Keratinocyte (primary cell): ENCODE results near the gene SNX11.

ENCODE experiments used
- EZH2 ChIP-seq: IDR thresholded peaks from one replicate; pipeline ENCODE4 v1.6.1; 2012; ENCODE audit warnings: inconsistent platforms, mild to moderate bottlenecking, low read length, moderate library complexity
- TF ChIP-seq, protein P1 (sequence below), 3 experiments: IDR thresholded peaks in 1 of 3; conservative IDR thresholded peaks in 1 of 3; optimal IDR thresholded peaks in 1 of 3; 2 replicates in 2 of 3; 3 replicates in 1 of 3; pipeline versions ENCODE3 to v1.5.1; 2011; ENCODE audit warnings: low read length in 3 of 3, mild to moderate bottlenecking in 3 of 3, moderate library complexity in 2 of 3, control low read depth in 1 of 3, inconsistent platforms in 1 of 3; ENCODE audit not compliant: insufficient read depth in 2 of 3; ENCODE audit errors: extremely low read depth in 1 of 3

DNA sequence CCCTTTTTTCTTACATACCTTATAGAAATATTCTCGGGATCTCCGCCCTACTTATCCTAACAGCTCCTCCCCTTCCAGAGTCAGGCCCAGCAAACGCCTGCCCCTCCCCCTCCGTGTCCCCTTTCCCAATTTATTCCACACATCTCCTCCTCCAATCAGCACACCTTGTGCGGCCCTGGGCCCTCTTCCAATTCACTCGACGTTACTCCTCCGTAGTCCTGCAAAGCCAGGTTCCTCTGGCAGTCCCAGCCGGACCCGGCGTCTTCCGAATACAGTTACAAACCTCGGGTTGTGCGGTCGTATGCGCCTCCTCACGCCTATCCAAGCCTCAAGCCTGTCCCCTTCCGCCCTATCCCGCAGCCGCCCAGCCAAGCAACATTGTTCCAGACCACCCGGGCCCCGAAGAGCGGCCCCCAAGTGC is 7.0 kb upstream of the SNX11 start:
- TF ChIP-seq, protein P1, sequence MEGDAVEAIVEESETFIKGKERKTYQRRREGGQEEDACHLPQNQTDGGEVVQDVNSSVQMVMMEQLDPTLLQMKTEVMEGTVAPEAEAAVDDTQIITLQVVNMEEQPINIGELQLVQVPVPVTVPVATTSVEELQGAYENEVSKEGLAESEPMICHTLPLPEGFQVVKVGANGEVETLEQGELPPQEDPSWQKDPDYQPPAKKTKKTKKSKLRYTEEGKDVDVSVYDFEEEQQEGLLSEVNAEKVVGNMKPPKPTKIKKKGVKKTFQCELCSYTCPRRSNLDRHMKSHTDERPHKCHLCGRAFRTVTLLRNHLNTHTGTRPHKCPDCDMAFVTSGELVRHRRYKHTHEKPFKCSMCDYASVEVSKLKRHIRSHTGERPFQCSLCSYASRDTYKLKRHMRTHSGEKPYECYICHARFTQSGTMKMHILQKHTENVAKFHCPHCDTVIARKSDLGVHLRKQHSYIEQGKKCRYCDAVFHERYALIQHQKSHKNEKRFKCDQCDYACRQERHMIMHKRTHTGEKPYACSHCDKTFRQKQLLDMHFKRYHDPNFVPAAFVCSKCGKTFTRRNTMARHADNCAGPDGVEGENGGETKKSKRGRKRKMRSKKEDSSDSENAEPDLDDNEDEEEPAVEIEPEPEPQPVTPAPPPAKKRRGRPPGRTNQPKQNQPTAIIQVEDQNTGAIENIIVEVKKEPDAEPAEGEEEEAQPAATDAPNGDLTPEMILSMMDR (optimal IDR thresholded peaks at IDR 0.05 in 1 of 3, IDR thresholded peaks at IDR 0.05 in 1 of 3, conservative IDR thresholded peaks at IDR 0.05 in 1 of 3; ENCODE audit: extremely low read depth in 1 of 3, insufficient read depth in 2 of 3, low read length in 3 of 3) = no peak
- TF ChIP-seq EZH2 = no peak
